GM21786 (cell line): Measurements from ENCODE around the gene RNF125.
A peak's percentile ranks its signal among the peaks of the same experiment; 100 is the strongest.
"Not testable (repeated sequence)": the region's sequence is repeated elsewhere in the genome, so short reads cannot be mapped to it uniquely, and the experiment has no call there.

ENCODE experiments used
- ATAC-seq: cut with Tn5 transposase; IDR thresholded peaks from one replicate; pipeline ENCODE4 v1.9.1; 2021; ENCODE audit not compliant: unreplicated experiment

The RNF125 gene

GRCh38 chr18:32083781-32084180 lies 65.2 kb downstream of the RNF125 start:
- no peak for ATAC-seq

- no peak for ATAC-seq
Observed at GRCh38 chr18:32086881-32087280, 68.3 kb downstream of the RNF125 start.

GRCh38 chr18:32090831-32091230 lies 72.2 kb downstream of the RNF125 start:
- ATAC-seq: not testable (repeated sequence)

GRCh38 chr18:32091325-32091723 lies 72.7 kb downstream of the RNF125 start:
- no peak for ATAC-seq

- ATAC-seq: peak; percentile 53
Observed at GRCh38 chr18:32091724-32092421, 73.2 kb downstream of the RNF125 start, which contains the start of gene RNF138. RNF138 (plus strand) TSS chr18:32091874; CDS start chr18:32092777, 903 bp downstream.

- ATAC-seq: peak; percentile 79
Observed at GRCh38 chr18:32092422-32093101, 73.9 kb downstream of the RNF125 start.

GRCh38 chr18:32093102-32093511 lies 74.5 kb downstream of the RNF125 start:
- ATAC-seq: peak; percentile 33

GRCh38 chr18:32093523-32093922 lies 74.9 kb downstream of the RNF125 start:
- no peak for ATAC-seq

GRCh38 chr18:32095192-32095899 lies 76.7 kb downstream of the RNF125 start:
- ATAC-seq: no peak

- ATAC-seq: no peak
Observed at GRCh38 chr18:32095900-32096229, 77.2 kb downstream of the RNF125 start.

- ATAC-seq: no peak
Observed at GRCh38 chr18:32096946-32097345, 78.3 kb downstream of the RNF125 start.

- no peak for ATAC-seq
Observed at GRCh38 chr18:32104516-32104915, 85.9 kb downstream of the RNF125 start.

GRCh38 chr18:32110005-32110404 lies 91.4 kb downstream of the RNF125 start:
- ATAC-seq: no peak

GRCh38 chr18:32111706-32112105 lies 93.1 kb downstream of the RNF125 start:
- ATAC-seq: no peak

GRCh38 chr18:32112826-32113225 lies 94.2 kb downstream of the RNF125 start:
- ATAC-seq: no peak

GRCh38 chr18:32114293-32114942 lies 95.8 kb downstream of the RNF125 start:
- no peak for ATAC-seq

- no peak for ATAC-seq
Observed at GRCh38 chr18:32122039-32122438, 103.4 kb downstream of the RNF125 start.
